Keratinocyte (primary cell): ENCODE measurements around the gene ASCC3. TPM values are rescaled to one million over a fixed set of nuclear protein-coding genes. Genes with fewer than 3 reads are reported as not detected.

Source experiments
- DNase-seq: peaks from one replicate; pipeline ENCODE4 v3.0.0-alpha.2; 2011; ENCODE audit warnings: low read depth, missing footprints, low spot score
- FAIRE-seq: peaks from 2 replicates; lab custom pipeline; 2011; peaks lifted over from hg19 to GRCh38; lab: Jason Lieb, UNC
- H2AFZ ChIP-seq: 2 replicates; pipeline ENCODE4 v1.6.0; 2012; ENCODE audit warnings: low read length, control low read depth, inconsistent platforms; ENCODE audit not compliant: control insufficient read depth
- H3K27ac ChIP-seq: 2 replicates; pipeline ENCODE4 v1.5.1; 2011; ENCODE audit warnings: low read length; ENCODE audit not compliant: control insufficient read depth, insufficient read depth
- H3K27me3 ChIP-seq: 3 replicates; pipeline ENCODE4 v1.6.0; 2011; ENCODE audit warnings: low read length; ENCODE audit not compliant: control insufficient read depth, insufficient read depth; ENCODE audit errors: extremely low read depth
- H3K36me3 ChIP-seq, 2 experiments: 2 replicates in 1 of 2; 3 replicates in 1 of 2; pipeline ENCODE4 v1.5.1; 2011; ENCODE audit warnings: low read length in 2 of 2, mild to moderate bottlenecking in 1 of 2; ENCODE audit not compliant: control insufficient read depth in 2 of 2, insufficient read depth in 2 of 2; ENCODE audit errors: extremely low read depth in 1 of 2
- H3K4me1 ChIP-seq: 3 replicates; pipeline ENCODE4 v1.5.1; 2011; ENCODE audit warnings: low read length; ENCODE audit not compliant: control insufficient read depth, insufficient read depth; ENCODE audit errors: extremely low read depth
- H3K4me2 ChIP-seq: 3 replicates; pipeline ENCODE4 v1.6.0; 2011; ENCODE audit warnings: low read depth, low read length; ENCODE audit not compliant: control insufficient read depth, insufficient read depth; ENCODE audit errors: extremely low read depth
- H3K4me3 ChIP-seq, 3 experiments: fragments of 200-600 bp in 1 of 3; sonication (generic) in 1 of 3; 2 replicates in 2 of 3; 3 replicates in 1 of 3; pipeline ENCODE4 v1.5.1; 2011 to 2016; ENCODE audit warnings: low read length in 3 of 3, mild to moderate bottlenecking in 3 of 3, control low read depth in 2 of 3, inconsistent platforms in 1 of 3, low read depth in 1 of 3, mixed read lengths in 1 of 3, mixed run types in 1 of 3, moderate library complexity in 1 of 3; ENCODE audit not compliant: control insufficient read depth in 2 of 3, insufficient read depth in 2 of 3; ENCODE audit errors: extremely low read depth in 1 of 3
- H3K79me2 ChIP-seq: 2 replicates; pipeline ENCODE4 v1.6.0; 2012; ENCODE audit warnings: low read length; ENCODE audit not compliant: control insufficient read depth, insufficient read depth
- H3K9ac ChIP-seq: 3 replicates; pipeline ENCODE4 v1.6.0; 2011; ENCODE audit warnings: low read length; ENCODE audit not compliant: control insufficient read depth, insufficient read depth; ENCODE audit errors: extremely low read depth
- H3K9me1 ChIP-seq: 3 replicates; pipeline ENCODE4 v1.6.0; 2011; ENCODE audit warnings: low read length; ENCODE audit not compliant: control insufficient read depth, insufficient read depth; ENCODE audit errors: extremely low read depth
- H3K9me3 ChIP-seq: 2 replicates; pipeline ENCODE4 v1.5.1; 2012; ENCODE audit warnings: low read depth, low read length; ENCODE audit not compliant: control insufficient read depth
- H4K20me1 ChIP-seq: 3 replicates; pipeline ENCODE4 v1.6.0; 2011; ENCODE audit warnings: low read length; ENCODE audit not compliant: control insufficient read depth, insufficient read depth; ENCODE audit errors: extremely low read depth
- CTCF ChIP-seq, 3 experiments: IDR thresholded peaks in 1 of 3; conservative IDR thresholded peaks in 1 of 3; optimal IDR thresholded peaks in 1 of 3; 2 replicates in 2 of 3; 3 replicates in 1 of 3; pipeline versions ENCODE3 to v1.5.1; 2011; ENCODE audit warnings: low read length in 3 of 3, mild to moderate bottlenecking in 3 of 3, moderate library complexity in 2 of 3, control low read depth in 1 of 3, inconsistent platforms in 1 of 3; ENCODE audit not compliant: insufficient read depth in 2 of 3; ENCODE audit errors: extremely low read depth in 1 of 3
- EZH2 ChIP-seq: IDR thresholded peaks from one replicate; pipeline ENCODE4 v1.6.1; 2012; ENCODE audit warnings: inconsistent platforms, mild to moderate bottlenecking, low read length, moderate library complexity
- dilution Hi-C: fragments of 300-500 bp; cut with MboI; formaldehyde crosslinking; loops from one replicate; pipeline ENCODE4 v1.7.0; 2020; ENCODE audit warnings: low sequenced_read_pairs; ENCODE audit not compliant: extremely low pct_ligation_motif_present
- polyA plus RNA-seq, 5 experiments: library from polyadenylated mRNA; depleted of rRNA in 3 of 5; stranded (reverse) in 3 of 5; stranded (forward) in 1 of 5; unstranded in 1 of 5; fragments of >200 nt; gene quantifications; 1 replicate in 1 of 5; 2 replicates in 3 of 5; 3 replicates in 1 of 5; pipeline versions ENCODE4 v1.2.1 to v1.2.3, GENCODE V29; 2011 to 2012; ENCODE audit warnings: missing spikeins in 2 of 5, low read depth in 1 of 5, low replicate concordance in 1 of 5

Gene ASCC3
- polyA plus RNA-seq, 1 donor (not counting 4 experiments of a cell fraction or from before 2014, with no cell fraction given): 58.6 TPM

GRCh38 chr6:100796049-100796823, 84.9 kb downstream of the ASCC3 start:
- dilution Hi-C loops: no loop called here

GRCh38 chr6:100790084-100790483, 91.0 kb downstream of the ASCC3 start:
- no peak overlapping the region for H3K9ac ChIP-seq
- dilution Hi-C loops: no loop called here
- H3K4me3 ChIP-seq: no peak overlapping the region
- no peaks in the 10 kb centered on the region for H4K20me1 ChIP-seq
- H3K27ac ChIP-seq: no peak overlapping the region
- H3K27me3 ChIP-seq: no peaks in the 10 kb centered on the region
- no peak for FAIRE-seq
- H3K4me2 ChIP-seq: no peak overlapping the region
- H3K4me1 ChIP-seq: no peaks in the 10 kb centered on the region
- no peaks in the 10 kb centered on the region for H3K9me1 ChIP-seq
- no peak for DNase-seq
- H3K79me2 ChIP-seq: no peaks in the 10 kb centered on the region
- peaks cover 0 to 2% of the 10 kb centered on the region in 2 experiments for H3K36me3 ChIP-seq
- H2AFZ ChIP-seq: no peak overlapping the region
- no peak for TF ChIP-seq CTCF (optimal IDR thresholded peaks at IDR 0.05 in 1 of 3, IDR thresholded peaks at IDR 0.05 in 1 of 3, conservative IDR thresholded peaks at IDR 0.05 in 1 of 3; ENCODE audit: extremely low read depth in 1 of 3, insufficient read depth in 2 of 3, low read length in 3 of 3)
- no peak for TF ChIP-seq EZH2
- H3K9me3 ChIP-seq: no peaks in the 10 kb centered on the region

More at GRCh38 chr6:100796049-100796823, 84.9 kb downstream of the ASCC3 start:
- no peak overlapping the region for H3K9ac ChIP-seq
- no peak for DNase-seq
- no peak overlapping the region for H2AFZ ChIP-seq
- no peaks in the 10 kb centered on the region for H3K27me3 ChIP-seq
- no peaks in the 10 kb centered on the region for H3K9me1 ChIP-seq
- H3K27ac ChIP-seq: no peak overlapping the region
- no peaks in the 10 kb centered on the region for H3K9me3 ChIP-seq
- no peak overlapping the region for H3K4me2 ChIP-seq
- TF ChIP-seq EZH2 (no peak), CTCF (optimal IDR thresholded peaks at IDR 0.05 in 1 of 3, IDR thresholded peaks at IDR 0.05 in 1 of 3, conservative IDR thresholded peaks at IDR 0.05 in 1 of 3; ENCODE audit: extremely low read depth in 1 of 3, insufficient read depth in 2 of 3, low read length in 3 of 3) (no peak)
- FAIRE-seq: no peak
- H4K20me1 ChIP-seq: no peaks in the 10 kb centered on the region
- no peak overlapping the region for H3K4me3 ChIP-seq
- H3K79me2 ChIP-seq: no peaks in the 10 kb centered on the region
- H3K4me1 ChIP-seq: no peaks in the 10 kb centered on the region
- peaks cover 0 to 2% of the 10 kb centered on the region in 2 experiments for H3K36me3 ChIP-seq
